BJ (cell line): ENCODE measurements around the gene KRT84. TPM values are rescaled to one million over a fixed set of nuclear protein-coding genes. Genes with fewer than 3 reads are reported as not detected.

ENCODE experiments used
- CTCF ChIA-PET: fragments of 350-600 bp; formaldehyde crosslinking; extraction: SDS; loops from one replicate; lab custom pipeline; 2021; ENCODE audit warnings: antibody characterized with exemption, inconsistent platforms; lab: Yijun Ruan, JAX
- POLR2A ChIA-PET: fragments of 300-600 bp; sonication (Branson Sonifier 250); formaldehyde crosslinking; extraction: SDS; loops from one replicate; lab custom pipeline; 2021; ENCODE audit warnings: antibody characterized with exemption; lab: Charles Lee
- DNase-seq: peaks from one replicate; pipeline ENCODE4 v3.0.0-alpha.2; 2011; ENCODE audit warnings: low read depth
- H3K27me3 ChIP-seq: 2 replicates; pipeline ENCODE4 v1.6.0; 2011; ENCODE audit warnings: low read length; ENCODE audit not compliant: control insufficient read depth, insufficient read depth
- H3K36me3 ChIP-seq: 2 replicates; pipeline ENCODE4 v1.5.1; 2011; ENCODE audit warnings: low read length; ENCODE audit not compliant: control insufficient read depth, insufficient read depth
- H3K4me3 ChIP-seq: 2 replicates; pipeline ENCODE4 v1.5.1; 2011; ENCODE audit warnings: low read depth, mild to moderate bottlenecking, control low read depth, low read length
- polyA plus RNA-seq: library from polyadenylated mRNA; depleted of rRNA; stranded (reverse); fragments of >200 nt; gene quantifications from 2 replicates; pipeline ENCODE4 v1.2.3, GENCODE V29; 2011
- TF ChIP-seq, protein P1 (sequence below): IDR thresholded peaks from 2 replicates; pipeline ENCODE4 v1.5.1; 2011; ENCODE audit warnings: low read depth, mild to moderate bottlenecking, control low read depth, inconsistent platforms, low read length, moderate library complexity; ENCODE audit not compliant: insufficient read depth

The KRT84 gene
- polyA plus RNA-seq, 1 experiment = not detected

DNA sequence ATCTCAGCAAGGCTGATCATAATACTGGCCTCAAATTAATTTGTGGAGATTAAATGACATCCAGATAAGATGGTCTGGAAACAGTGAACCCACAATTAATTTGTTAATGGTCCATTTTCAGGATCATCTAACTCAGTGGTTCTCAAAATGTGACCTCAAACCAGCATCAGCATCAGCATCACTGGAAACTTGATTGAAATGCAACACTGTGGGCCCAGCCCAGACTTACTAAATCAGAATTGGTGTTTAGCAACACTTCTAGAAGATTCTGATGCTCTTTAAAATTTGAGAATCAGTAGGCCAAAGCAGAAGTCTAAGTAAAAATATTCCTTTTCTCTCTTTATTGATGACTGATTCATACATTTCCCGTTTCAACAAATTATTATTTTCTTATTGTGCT, 31.3 kb upstream of the KRT84 start:
- Histone ChIP-seq H3K36me3 (no peaks in the 10 kb centered on the region), H3K4me3 (no peak overlapping the region), H3K27me3 (peaks cover 4% of the 10 kb centered on the region; the same call in 1 of the 2 replicates)
- ChIA-PET POLR2A (no interaction called here), CTCF (interaction anchor here (1.2 to 1.6 kb wide), 3 partner anchors 17 to 468 kb away, joined by 4 read pairs; no protein-coding TSS in a partner anchor)
- TF ChIP-seq, protein P1, sequence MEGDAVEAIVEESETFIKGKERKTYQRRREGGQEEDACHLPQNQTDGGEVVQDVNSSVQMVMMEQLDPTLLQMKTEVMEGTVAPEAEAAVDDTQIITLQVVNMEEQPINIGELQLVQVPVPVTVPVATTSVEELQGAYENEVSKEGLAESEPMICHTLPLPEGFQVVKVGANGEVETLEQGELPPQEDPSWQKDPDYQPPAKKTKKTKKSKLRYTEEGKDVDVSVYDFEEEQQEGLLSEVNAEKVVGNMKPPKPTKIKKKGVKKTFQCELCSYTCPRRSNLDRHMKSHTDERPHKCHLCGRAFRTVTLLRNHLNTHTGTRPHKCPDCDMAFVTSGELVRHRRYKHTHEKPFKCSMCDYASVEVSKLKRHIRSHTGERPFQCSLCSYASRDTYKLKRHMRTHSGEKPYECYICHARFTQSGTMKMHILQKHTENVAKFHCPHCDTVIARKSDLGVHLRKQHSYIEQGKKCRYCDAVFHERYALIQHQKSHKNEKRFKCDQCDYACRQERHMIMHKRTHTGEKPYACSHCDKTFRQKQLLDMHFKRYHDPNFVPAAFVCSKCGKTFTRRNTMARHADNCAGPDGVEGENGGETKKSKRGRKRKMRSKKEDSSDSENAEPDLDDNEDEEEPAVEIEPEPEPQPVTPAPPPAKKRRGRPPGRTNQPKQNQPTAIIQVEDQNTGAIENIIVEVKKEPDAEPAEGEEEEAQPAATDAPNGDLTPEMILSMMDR = no peak
- DNase-seq = no peak

DNA sequence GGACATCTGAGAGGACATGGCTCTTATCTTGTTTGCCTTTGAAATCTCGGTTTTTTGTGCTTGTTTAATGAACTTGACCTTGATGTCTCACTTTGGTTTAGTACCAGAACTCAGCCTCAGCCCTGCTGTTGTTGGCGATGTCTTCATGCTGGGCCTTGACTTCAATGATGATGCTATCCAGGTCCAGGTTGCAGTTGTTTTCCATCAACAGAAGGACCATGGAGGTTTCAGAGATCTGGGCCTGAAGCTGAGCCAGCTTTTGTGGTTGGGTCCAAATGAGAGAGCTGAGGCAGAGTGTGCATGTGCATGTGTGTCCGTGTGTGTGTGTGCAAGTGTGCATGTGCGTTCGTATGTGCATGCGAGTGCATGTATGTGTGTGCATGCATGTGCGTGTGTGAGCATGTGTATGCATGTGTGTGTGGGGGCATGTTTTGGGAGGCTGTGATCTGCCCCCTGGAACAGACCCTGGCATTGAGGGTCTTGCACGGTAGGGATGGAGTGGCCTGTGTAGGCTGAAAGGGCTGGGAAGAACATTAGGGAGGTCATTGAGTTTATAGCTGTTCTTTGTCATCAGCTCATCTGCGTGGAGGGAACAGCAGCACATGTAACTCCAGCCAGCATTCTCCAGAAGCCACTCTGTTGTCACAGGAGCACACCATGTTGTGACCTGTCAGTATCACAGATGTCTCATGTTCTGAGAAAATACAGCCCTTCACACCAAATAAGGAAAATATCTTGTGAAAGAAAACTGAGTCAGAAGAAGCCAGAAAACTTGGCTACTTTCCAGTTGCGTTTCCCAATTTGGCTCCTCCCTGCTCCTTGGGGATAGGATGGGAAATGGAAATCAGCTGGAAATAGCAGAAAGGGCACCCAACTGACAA, 30.7 kb upstream of the KRT84 start:
- DNase-seq = no peak
- CTCF ChIA-PET = interaction anchor here (0.9 to 1.6 kb wide), 4 partner anchors 12 to 469 kb away, joined by 3 to 4 read pairs (median 4); no protein-coding TSS in a partner anchor

DNA sequence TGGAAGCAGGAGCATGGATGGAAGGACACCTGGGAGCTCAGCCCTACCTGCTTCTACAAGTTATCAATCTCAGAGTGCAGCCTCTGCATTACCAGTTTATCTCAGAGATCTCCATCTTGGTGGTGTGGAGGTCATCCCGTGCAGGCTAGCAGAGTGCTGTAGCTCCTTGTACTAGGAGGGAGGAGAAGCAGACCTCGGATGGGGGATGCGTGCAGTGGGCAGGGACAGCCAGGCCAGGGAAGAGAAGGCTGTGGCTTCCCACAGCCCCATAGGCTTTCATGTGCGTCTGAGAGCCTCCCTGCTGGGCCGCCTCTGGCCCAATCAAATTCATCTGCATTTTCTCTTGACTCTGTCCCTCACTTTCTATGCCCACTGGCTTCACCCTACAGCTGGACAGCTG, 29.5 kb upstream of the KRT84 start:
- TF ChIP-seq, protein P1 = no peak
- ChIA-PET POLR2A (no interaction called here), CTCF (no interaction called here)
- DNase-seq = no peak
- Histone ChIP-seq H3K4me3 (no peak overlapping the region), H3K27me3 (no peaks in the 10 kb centered on the region; the same call in 1 of the 2 replicates), H3K36me3 (no peaks in the 10 kb centered on the region)

More for the DNA sequence above, 30.7 kb upstream of the KRT84 start:
- H3K36me3 ChIP-seq = no peaks in the 10 kb centered on the region
- peaks cover under 1% of the 10 kb centered on the region; the same call in 1 of the 2 replicates for H3K27me3 ChIP-seq
- no peak overlapping the region for H3K4me3 ChIP-seq
- POLR2A ChIA-PET = no interaction called here
- TF ChIP-seq, protein P1 = no peak

DNA sequence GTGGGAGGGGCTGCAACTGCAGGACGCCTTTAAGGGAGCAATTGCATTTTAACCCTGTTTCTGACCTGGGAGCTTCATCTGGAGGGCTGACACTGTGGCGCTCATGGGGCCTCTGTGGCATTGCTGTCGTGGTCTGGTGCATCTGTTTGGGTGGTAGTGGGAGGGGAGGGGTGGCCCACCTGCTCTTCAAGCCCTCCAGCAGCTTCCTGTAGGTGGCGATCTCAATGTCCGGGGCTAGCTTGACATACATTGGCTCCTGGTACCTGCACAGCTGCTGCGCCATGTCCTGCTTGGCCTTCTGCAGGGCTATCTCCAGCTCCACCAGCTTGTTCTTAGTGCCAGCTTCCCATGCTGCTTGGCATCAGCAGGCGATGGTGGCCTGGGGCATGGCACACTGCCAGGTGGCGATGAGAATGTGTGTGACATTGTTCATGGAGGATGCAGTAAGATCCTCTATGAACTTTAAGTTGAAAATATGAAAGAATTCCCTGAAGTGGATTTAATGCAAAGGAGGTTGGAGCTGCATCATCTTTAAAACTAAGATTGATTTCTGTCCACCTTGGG, 28.4 kb upstream of the KRT84 start:
- ChIA-PET CTCF (interaction anchor here (0.7 to 2.2 kb wide), 4 partner anchors 13 to 19 kb away, joined by 3 to 10 read pairs (median 4); no protein-coding TSS in a partner anchor), POLR2A (interaction anchor here (0.6 kb wide), 1 partner anchor 16 kb away, joined by 7 read pairs; no protein-coding TSS in a partner anchor)
- no peak overlapping the region for H3K4me3 ChIP-seq
- no peaks in the 10 kb centered on the region; the same call in 1 of the 2 replicates for H3K27me3 ChIP-seq
- no peak for DNase-seq
- H3K36me3 ChIP-seq = no peaks in the 10 kb centered on the region
- TF ChIP-seq, protein P1 = no peak

DNA sequence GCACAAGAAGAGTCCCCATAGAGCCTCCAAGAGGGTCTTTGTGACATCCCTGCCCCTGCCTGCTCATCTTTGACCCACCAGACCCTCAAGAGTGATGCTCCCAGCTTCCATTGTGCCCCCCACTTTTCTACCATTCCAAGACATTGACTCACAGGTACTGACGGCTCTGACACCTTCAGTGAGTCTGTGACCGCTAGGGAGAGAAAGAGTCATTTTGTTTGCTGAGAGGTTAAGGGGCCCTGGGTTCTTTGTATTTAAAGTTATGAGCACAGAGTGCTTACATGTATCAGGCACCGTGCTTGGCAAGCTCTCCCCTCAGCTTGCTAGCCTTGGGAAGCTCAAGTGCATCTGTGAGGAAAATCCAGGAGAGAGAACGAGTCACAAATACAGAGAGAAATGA, 27.8 kb upstream of the KRT84 start:
- TF ChIP-seq, protein P1 = no peak

More for the DNA sequence above, 27.8 kb upstream of the KRT84 start:
- POLR2A ChIA-PET = no interaction called here
- CTCF ChIA-PET = interaction anchor here (1.0 to 2.2 kb wide), 4 partner anchors 12 to 216 kb away, joined by 3 to 10 read pairs (median 4); no protein-coding TSS in a partner anchor
- Histone ChIP-seq H3K36me3 (no peaks in the 10 kb centered on the region), H3K27me3 (no peaks in the 10 kb centered on the region; the same call in none of the 2 replicates), H3K4me3 (no peak overlapping the region)
- DNase-seq = no peak
